Stomach (tissue), 4 donors: Measurements from ENCODE around the gene PARVB.

Experiments used
- POLR2A ChIP-seq, 4 donors: fragments of 450-650 bp; IDR thresholded peaks; one replicate each; pipeline ENCODE4 v1.6.1; 2016; ENCODE audit warnings: antibody characterized with exemption in 4 of 4, control low read depth in 2 of 4, mild to moderate bottlenecking in 1 of 4, moderate library complexity in 1 of 4
- TF ChIP-seq, protein P1 (sequence below), 7 experiments: fragments of 450-650 bp in 4 of 7; fragments of 200-600 bp in 3 of 7; sonication (generic) in 3 of 7; IDR thresholded peaks; one replicate each; pipeline ENCODE4 v1.5.1; 2016 to 2019; ENCODE audit warnings: antibody characterized with exemption in 7 of 7, control low read depth in 2 of 7, mild to moderate bottlenecking in 1 of 7

DNA sequence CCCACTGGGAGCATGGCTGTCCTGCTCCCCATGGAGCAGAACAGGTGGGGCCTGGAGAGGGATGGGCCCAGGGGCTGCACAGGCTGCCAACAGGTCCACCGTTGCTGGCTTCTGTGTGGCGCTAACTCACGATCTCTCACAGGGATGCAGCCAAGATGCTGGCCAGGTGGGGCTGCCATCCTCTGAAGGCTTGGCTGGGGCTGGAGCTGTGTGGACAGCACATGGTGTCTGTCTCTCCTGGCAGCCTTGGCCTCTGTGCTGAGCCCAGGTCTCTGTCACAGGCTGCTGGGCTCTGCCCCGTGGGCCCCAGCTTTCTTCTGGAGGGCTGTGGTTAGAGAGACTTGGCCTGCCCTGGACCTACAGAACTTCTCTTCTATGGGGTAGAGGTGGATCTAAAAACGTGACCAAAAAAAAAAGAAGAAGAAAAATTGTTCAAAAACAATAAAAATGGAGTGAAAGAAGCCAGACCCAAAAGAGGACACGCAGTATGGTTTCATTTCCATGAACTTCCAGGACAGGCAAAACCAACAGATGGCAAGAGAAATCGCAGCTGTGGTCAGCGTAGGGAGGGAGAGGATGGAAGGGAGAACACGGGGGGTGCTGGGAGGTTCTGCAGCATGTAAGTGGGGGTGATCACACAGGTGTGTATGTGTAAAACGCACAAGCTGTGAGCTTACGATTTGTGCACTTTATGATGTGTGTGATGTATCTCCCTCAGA lies 168.9 kb downstream of the PARVB start:
- no peak for TF ChIP-seq POLR2A (IDR thresholded peaks at IDR 0.05)
- TF ChIP-seq, protein P1, sequence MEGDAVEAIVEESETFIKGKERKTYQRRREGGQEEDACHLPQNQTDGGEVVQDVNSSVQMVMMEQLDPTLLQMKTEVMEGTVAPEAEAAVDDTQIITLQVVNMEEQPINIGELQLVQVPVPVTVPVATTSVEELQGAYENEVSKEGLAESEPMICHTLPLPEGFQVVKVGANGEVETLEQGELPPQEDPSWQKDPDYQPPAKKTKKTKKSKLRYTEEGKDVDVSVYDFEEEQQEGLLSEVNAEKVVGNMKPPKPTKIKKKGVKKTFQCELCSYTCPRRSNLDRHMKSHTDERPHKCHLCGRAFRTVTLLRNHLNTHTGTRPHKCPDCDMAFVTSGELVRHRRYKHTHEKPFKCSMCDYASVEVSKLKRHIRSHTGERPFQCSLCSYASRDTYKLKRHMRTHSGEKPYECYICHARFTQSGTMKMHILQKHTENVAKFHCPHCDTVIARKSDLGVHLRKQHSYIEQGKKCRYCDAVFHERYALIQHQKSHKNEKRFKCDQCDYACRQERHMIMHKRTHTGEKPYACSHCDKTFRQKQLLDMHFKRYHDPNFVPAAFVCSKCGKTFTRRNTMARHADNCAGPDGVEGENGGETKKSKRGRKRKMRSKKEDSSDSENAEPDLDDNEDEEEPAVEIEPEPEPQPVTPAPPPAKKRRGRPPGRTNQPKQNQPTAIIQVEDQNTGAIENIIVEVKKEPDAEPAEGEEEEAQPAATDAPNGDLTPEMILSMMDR (IDR thresholded peaks at IDR 0.05), result no peak
